ENCODE results near the gene KRT72.

The KRT72 gene

GRCh38 chr12:52636592-52637258 is 35.5 kb upstream of the KRT72 start:
- TF ChIP-seq CTCF (IDR thresholded peaks at IDR 0.05; ENCODE audit: control insufficient read depth, extremely low read depth, insufficient read depth): no peak
- H3K4me3 ChIP-seq (ENCODE audit: low read depth, low read length): no peak overlapping the region
- no peak for DNase-seq (ENCODE audit: low read depth)

- DNase-seq (ENCODE audit: low read depth): no peak
- no peak for TF ChIP-seq CTCF (IDR thresholded peaks at IDR 0.05; ENCODE audit: control insufficient read depth, extremely low read depth, insufficient read depth)
- no peak overlapping the region for H3K4me3 ChIP-seq (ENCODE audit: low read depth, low read length)
Measured at GRCh38 chr12:52636189-52636588, 34.9 kb upstream of the KRT72 start.

GRCh38 chr12:52634266-52635056 is 33.2 kb upstream of the KRT72 start:
- peak; percentile 96 for DNase-seq (ENCODE audit: low read depth)
- TF ChIP-seq CTCF (IDR thresholded peaks at IDR 0.05; ENCODE audit: control insufficient read depth, extremely low read depth, insufficient read depth): no peak

GRCh38 chr12:52633383-52633782 is 32.1 kb upstream of the KRT72 start:
- no peak for TF ChIP-seq CTCF (IDR thresholded peaks at IDR 0.05; ENCODE audit: control insufficient read depth, extremely low read depth, insufficient read depth)

More at GRCh38 chr12:52634266-52635056, 33.2 kb upstream of the KRT72 start:
- H3K4me3 ChIP-seq (ENCODE audit: low read depth, low read length): no peak overlapping the region

GRCh38 chr12:52632656-52633055 is 31.4 kb upstream of the KRT72 start:
- TF ChIP-seq CTCF (IDR thresholded peaks at IDR 0.05; ENCODE audit: control insufficient read depth, extremely low read depth, insufficient read depth): no peak
- no peak overlapping the region for H3K4me3 ChIP-seq (ENCODE audit: low read depth, low read length)

More at GRCh38 chr12:52633383-52633782, 32.1 kb upstream of the KRT72 start:
- no peak for DNase-seq (ENCODE audit: low read depth)
- H3K4me3 ChIP-seq (ENCODE audit: low read depth, low read length): no peak overlapping the region

GRCh38 chr12:52631676-52632459 is 30.6 kb upstream of the KRT72 start:
- TF ChIP-seq CTCF (IDR thresholded peaks at IDR 0.05; ENCODE audit: control insufficient read depth, extremely low read depth, insufficient read depth): no peak
- no peak overlapping the region for H3K4me3 ChIP-seq (ENCODE audit: low read depth, low read length)
- no peak for DNase-seq (ENCODE audit: low read depth)

More at GRCh38 chr12:52632656-52633055, 31.4 kb upstream of the KRT72 start:
- no peak for DNase-seq (ENCODE audit: low read depth)

Data from LNCaP clone FGC (cell line).